GM18858 (cell line): Measurements from ENCODE around the gene GEMIN5.
"Not testable (repeated sequence)": the region's sequence is repeated elsewhere in the genome, so short reads cannot be mapped to it uniquely, and the experiment has no call there.

Experiments
- ATAC-seq: cut with Tn5 transposase; IDR thresholded peaks from one replicate; pipeline ENCODE4 v1.9.1; 2021; ENCODE audit not compliant: unreplicated experiment

The GEMIN5 gene, protein sequence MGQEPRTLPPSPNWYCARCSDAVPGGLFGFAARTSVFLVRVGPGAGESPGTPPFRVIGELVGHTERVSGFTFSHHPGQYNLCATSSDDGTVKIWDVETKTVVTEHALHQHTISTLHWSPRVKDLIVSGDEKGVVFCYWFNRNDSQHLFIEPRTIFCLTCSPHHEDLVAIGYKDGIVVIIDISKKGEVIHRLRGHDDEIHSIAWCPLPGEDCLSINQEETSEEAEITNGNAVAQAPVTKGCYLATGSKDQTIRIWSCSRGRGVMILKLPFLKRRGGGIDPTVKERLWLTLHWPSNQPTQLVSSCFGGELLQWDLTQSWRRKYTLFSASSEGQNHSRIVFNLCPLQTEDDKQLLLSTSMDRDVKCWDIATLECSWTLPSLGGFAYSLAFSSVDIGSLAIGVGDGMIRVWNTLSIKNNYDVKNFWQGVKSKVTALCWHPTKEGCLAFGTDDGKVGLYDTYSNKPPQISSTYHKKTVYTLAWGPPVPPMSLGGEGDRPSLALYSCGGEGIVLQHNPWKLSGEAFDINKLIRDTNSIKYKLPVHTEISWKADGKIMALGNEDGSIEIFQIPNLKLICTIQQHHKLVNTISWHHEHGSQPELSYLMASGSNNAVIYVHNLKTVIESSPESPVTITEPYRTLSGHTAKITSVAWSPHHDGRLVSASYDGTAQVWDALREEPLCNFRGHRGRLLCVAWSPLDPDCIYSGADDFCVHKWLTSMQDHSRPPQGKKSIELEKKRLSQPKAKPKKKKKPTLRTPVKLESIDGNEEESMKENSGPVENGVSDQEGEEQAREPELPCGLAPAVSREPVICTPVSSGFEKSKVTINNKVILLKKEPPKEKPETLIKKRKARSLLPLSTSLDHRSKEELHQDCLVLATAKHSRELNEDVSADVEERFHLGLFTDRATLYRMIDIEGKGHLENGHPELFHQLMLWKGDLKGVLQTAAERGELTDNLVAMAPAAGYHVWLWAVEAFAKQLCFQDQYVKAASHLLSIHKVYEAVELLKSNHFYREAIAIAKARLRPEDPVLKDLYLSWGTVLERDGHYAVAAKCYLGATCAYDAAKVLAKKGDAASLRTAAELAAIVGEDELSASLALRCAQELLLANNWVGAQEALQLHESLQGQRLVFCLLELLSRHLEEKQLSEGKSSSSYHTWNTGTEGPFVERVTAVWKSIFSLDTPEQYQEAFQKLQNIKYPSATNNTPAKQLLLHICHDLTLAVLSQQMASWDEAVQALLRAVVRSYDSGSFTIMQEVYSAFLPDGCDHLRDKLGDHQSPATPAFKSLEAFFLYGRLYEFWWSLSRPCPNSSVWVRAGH (N-terminal part only)

DNA sequence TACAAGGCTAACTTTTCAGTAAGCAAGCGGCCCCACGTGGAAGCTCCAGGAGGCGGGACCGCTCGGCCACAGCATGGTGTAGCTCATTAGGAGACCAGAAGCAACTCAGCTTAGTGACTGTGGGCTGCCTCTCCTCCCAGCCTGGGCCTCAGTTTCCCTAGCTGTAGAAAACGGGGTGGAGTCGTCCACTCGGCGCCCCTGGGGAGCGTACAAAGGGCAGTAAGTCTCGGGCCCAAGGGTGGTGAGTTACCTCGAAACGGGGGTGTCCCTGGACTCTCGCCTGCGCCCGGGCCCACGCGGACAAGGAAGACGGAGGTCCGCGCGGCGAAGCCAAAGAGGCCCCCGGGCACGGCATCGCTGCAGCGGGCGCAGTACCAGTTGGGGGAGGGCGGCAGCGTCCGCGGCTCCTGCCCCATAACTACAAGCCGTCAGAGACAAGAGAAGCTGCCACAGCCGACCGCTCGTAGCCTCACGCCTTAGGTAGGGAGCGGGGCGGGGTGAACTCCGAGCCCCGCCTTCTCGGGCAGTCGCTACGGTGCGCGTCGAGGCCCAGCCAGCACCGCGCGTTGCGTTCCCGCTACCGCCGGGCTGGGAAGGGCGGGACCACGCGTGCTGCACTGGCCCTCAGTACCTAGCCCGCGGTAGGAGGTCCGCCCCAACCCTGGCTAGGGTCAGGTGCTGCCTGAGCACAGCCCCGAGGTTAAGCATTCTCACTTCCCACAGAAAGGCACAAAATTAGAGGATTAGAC is at the start of gene GEMIN5:
Gene GEMIN5, minus strand, starts transcription at position 494 of the 749 bp plus-strand sequence. Its CDS starts 78 bp downstream, at position 416.
- peak; percentile 78 for ATAC-seq

DNA sequence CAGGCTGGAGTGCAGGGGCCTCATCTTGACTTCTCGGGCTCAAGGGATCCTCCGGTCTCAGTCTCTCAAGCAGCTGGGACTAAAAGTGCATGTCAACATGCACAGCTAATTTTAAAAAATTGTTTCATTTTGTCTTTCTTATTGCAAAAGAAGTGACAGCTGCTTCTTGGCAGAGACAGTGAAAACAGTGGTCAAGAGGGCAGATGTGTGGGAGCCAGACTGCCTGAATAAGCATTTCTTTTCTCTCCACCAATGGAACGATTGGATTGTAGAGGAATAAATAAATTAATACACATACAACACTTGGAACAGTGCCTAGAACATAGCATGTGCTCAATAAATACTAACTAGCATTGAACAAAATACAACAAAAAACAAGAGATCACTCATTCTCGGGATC is 48.1 kb upstream of the GEMIN5 start:
- no peak for ATAC-seq

DNA sequence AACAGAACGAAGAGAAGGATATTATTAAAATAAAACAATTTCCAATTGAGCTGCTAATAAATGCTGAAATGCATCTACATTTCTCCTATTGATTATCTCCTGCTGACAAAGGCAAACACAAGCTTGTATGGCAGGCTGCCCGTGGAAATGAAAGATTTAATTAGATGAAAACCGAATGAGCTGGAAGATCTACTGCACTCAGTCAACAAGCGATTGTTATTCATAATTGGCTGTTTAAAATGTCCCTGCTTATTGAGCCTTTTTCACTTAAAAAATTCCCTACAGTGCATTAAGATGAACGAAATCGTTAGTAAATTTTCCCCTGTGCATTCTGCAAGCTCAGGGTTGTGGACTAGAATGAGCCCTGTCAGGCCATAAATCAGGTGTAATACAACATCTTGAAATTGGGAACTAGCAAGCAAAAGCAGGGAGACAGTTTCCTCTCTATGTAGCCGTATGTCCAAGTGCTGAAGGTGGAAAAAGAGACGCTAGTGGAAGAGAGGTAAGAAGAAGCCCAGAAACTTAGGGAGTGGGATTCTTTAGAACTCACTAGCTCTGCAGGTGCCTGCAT is 47.0 kb upstream of the GEMIN5 start:
- no peak for ATAC-seq

DNA sequence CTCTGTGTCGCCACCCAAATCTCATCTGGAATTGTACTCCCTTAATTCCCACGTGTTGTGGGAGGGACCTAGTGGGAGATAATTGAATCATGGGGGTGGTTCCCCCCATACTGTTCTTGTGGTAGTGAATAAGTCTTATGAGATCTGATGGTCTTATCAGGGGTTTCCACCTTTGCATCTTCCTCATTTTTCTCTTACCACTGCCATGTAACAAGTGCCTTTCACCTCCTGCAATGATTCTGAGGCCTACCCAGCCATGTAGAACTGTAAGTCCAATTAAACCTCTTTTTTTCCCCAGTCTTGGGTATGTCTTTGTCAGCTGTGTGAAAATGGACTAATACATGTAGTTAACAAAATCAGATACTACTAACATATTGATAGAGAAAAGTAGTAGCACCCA is 40.3 kb upstream of the GEMIN5 start:
- not testable (repeated sequence) for ATAC-seq

DNA sequence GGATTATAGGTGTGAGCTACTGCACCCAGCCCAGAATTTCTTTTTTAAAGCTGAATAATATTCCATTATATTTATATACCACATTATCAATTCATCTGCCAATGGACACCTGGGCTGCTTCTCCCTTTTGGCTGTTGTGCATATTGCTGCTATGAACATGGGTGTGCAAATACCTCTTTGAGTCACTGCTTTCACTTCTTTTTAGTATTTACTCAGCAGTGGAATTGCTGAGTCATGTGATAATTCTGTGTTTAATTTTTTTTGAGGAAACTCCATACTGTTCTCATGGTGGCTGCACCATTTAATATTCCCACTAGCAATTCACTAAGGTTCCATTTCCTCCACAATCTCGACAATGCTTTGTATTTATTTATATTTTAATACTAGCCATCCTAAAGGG is 39.4 kb upstream of the GEMIN5 start:
- no peak for ATAC-seq

DNA sequence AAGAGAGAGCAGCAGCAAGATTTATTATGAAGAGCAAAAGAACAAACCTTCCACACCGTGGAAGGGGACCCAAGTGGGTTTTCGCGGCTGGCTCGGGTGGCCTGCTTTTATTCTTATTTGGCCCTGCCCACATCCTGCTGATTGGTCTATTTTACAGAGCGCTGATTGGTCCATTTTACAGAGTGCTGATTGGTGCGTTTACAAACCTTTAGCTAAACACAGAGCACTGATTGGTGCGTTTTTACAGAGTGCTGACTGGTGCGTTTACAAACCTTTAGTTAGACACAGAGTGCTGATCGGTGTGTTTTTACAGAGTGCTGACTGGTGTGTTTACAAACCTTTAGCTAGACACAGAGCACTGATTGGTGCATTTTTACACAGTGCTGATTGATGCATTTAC is 38.1 kb upstream of the GEMIN5 start:
- ATAC-seq, result not testable (repeated sequence)

DNA sequence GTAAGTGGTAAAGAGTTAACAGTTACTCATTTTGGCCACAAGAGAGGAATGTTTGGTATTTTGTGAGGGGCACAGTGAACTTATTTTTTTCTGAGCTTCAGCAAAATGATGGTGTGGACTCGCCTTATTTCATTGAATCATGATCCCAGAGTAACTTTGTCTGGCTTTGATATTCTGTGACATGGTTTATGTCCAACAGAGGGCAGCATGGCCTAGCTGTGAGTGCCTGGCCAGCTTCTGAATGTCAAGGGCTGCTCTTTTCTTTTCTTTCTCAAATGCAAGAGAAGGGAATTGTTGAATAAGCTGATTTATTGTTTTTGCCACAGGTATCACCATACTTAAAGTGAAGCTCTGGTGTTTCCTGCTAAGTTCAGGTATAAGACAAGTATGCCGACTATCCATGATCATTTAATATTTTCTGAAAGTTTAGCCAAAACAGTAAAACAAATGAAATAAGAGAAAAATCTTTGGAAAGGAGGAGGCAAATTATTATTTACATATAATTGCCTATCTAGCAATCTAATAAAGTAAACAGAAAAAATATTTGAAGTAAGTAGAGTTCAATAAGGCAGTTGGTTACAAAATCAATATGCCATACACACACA is 34.6 kb upstream of the GEMIN5 start:
- ATAC-seq, result no peak

DNA sequence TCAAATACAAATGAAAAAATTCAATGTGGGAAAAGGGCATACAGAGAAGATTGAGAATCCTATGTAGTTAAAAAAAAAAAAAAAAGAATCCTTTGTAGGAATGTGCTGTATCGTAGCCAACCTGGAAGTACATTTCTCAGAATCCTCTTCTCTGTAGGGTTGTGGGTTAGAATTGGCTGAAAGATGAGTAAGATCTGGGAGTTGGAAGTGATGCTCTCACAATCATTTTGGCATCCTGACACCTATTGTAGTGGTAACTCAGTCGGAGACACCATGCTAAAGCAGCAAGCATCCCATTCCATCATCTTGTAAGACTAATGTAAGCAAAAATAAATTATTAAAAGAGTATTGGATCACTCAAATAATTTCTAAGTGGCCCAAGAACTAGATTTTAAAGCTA is 33.5 kb upstream of the GEMIN5 start:
- ATAC-seq, result no peak

DNA sequence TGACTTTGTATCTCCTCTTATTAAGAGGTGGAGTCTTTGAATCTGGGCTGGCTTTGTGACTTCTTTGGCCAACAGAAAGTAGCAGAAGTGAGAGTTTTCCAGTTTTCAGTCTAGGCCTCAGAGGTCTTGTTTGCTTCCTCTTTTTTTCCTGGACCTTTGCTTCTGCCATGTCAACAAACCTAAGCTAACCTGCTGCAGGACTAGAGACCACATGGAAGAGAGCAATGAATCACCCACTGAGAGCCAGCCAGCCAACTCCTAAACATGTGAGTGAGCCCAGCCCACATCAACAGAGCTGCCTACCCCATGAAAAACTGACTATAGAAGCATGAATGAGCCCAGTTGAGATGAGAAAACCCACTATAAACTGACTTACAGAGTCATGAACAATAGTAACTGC is 32.7 kb upstream of the GEMIN5 start:
- ATAC-seq, result no peak

DNA sequence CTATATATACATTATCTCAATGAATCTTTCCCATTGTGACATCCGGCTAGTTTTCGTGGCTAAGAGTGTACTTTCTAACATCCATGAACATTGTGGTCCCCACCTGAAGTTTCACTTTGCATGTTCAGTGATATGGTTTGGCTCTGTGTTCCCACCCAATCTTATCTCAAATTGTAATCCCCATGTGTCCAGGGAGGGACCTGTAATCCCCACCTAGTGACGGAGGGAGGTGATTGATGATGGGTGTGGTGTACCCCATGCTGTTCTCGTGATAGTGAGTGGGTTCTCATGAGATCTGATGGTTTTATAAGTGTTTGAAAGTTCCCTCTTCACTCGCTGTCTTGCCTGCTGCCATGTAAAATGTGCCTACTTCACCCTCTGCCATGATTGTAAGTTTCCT is 30.9 kb upstream of the GEMIN5 start:
- no peak for ATAC-seq

DNA sequence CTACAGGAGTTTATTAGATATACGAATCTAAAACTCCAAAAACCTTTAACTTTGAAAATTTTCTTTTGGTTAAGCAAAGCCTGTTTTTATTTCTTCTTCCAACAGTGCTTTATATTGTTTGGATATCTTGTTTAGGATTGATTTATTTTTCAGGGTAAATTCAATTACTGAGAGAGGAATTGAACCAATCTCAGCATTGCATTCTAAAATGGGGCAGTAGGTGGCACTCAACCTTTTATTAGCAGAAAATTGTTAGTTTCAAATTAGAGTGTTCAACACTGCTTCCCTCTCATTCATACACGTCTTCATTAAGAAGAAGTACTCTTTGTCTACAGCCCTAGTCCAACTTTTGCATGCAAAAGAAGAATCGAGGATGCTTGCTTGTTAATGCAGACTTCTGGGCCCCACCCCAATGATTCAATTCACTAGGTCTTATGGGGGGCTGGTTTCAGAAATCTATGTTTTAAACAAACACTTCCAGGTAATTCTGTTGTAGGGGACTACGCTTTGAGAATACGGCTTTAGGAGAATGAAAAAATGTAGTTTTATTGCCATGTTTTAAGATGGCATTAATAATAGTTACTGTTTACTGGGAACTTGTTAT is 29.5 kb upstream of the GEMIN5 start:
- ATAC-seq, result no peak

DNA sequence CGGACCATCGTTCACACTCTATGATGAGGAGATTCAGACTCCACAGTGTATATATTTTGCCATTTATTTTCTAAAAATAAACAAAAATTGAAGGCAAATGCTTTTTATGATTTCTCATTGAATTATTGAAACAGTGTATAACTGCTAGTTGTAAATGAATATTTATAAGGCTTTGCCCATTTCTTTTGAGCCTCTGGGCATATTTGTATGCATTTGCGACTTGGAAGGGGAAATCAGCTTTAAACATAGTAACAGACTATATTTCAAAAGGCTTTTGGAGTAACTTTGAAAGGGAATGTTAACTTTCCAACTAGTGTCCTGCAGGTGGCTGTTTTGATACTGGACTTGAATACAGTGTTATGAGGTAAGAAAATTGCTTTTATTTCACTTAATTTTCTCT is 28.9 kb upstream of the GEMIN5 start:
- ATAC-seq, result no peak

DNA sequence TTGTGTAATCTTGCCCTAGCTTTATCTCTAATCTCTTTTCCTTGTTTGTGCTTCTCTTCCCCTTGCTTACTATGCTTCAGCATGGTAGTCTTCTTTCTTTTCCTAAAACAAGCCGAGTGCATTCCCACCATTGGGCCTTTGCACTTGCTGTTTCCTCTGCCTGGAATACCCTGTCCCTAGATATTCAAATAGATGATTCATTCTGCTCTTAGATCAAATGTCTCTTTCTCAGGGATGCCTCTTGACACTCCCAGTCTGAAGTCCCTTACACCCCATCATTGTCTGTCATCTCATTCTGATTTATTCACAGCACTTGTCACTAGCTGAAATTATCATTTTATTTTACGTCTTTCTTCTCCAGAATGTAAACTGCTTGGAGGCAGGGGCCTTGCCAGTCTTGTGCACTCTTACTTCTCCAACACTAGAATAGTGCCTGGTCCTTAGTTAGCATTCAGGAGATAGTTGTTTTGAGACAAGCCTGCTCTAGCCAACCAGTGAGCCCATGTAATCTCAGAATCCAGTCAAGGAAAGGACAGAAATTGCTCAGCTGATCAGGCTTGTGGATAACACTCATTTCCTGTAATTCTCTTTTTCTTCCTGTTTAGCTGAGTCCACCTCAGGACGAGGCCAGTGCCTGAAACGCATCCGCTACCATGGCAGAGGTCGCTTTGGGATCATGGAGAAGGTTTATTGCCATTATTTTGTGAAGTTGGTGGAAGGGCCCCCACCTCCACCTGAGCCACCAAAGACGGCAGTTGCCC is 28.2 kb upstream of the GEMIN5 start:
- ATAC-seq, result no peak

DNA sequence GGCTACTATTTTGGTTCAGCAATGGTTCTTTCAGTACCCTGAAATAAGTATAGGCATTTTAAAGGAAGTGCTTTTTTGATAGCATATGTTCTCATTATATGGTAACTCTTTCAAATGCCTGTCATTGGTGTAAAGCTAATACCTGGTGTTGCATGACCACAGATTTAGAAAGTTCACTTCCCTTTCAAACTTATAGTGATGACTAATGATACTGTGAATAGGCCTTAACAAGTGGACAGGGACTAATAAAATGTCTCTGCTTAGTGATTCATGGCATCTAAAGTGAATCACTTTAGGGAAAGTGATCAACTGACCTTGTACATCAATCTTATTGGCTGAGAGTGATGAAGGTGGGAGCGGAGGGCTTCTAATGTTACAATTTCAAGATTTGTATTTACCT is 24.5 kb upstream of the GEMIN5 start:
- peak; percentile 98 for ATAC-seq

DNA sequence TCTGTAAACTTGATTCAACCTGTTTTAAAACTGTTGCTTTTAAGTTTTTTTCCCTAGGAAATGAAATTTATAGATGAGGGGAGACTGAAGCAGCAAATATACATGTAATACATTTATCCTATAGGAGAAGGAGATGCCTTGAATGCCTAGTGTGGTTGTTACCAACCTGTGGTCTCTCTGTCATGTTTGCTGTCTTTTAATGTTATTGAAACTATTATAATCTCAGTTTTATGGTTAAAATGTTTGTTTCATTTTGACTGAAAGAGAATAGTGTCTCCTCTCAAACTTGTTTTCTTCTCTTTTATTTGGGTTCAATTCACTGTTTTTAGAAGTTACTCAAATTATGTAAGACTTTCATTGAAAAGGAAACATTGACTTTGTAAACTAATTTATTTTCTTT is 18.7 kb upstream of the GEMIN5 start:
- no peak for ATAC-seq

DNA sequence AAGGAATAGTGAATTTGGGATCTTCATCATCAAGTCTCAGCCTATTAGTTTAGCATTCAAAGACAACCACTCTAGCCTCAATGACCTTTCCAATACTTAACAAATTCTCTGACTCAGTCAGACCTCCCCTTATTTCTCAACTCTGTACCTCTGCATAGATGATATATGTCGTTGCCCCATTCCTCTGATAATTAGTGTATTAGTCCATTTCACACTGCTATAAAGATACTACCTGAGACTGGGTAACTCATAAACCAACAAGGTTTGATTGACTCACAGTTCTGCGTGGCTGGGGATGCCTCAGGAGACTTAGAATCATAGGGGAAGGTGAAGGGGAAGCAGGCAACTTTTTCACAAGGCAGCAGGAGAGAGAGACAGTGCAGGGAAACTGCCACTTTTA is 11.8 kb upstream of the GEMIN5 start:
- ATAC-seq, result no peak

DNA sequence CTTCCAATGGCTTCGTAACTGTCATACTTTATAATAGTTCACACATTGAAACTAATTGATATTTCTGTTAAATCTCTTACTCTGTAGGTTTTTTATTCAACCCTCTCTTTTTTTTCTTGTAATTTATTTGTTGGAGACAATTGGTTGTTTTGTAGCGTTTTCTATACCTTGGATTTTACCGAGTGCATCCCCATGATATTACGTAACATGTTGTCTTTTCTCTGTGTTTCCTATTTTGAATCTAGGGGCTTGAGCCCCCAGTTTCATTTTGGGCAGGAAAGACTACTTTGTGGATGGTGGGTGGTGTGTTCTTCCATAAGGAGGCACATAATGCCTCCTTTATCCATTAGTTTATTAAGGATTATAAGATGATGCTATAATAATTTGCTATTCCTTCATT is 10.3 kb upstream of the GEMIN5 start:
- ATAC-seq, result no peak

DNA sequence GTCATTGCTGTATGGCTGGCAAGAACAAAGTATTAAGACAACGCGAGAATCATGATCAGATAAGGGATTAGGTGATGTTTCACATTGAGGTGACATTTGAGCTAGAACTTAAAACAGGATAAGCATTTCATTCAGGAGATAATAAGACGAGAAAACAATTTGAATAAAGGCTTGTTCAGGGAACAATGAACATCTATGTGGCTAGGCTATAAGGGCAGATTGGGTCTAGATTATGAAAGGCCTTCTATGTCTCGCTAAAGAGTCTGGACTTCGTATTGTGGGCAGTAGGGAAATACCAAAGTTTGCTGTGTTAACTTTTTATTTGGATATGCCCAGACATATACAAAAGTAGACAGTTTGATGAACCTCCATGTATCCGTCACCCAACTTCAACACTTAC is 9.8 kb upstream of the GEMIN5 start:
- ATAC-seq, result no peak
